ENCODE measurements around the gene SMAGP. TPM values are rescaled to one million over a fixed set of nuclear protein-coding genes. Genes with fewer than 3 reads are reported as not detected.
A peak's percentile ranks its signal among the peaks of the same experiment; 100 is the strongest.
"Not testable (repeated sequence)": the region's sequence is repeated elsewhere in the genome, so short reads cannot be mapped to it uniquely, and the experiment has no call there.

SMAGP gene, protein sequence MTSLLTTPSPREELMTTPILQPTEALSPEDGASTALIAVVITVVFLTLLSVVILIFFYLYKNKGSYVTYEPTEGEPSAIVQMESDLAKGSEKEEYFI
- 1 to 10 TPM; 2.9 to 9.7 (median 5.6) TPM for total RNA-seq
- long read RNA-seq, partial matches to known transcripts: 0 of 1 reads
- long read RNA-seq, other reads (novel, unspliced or antisense): 0 of 1 reads

DNA sequence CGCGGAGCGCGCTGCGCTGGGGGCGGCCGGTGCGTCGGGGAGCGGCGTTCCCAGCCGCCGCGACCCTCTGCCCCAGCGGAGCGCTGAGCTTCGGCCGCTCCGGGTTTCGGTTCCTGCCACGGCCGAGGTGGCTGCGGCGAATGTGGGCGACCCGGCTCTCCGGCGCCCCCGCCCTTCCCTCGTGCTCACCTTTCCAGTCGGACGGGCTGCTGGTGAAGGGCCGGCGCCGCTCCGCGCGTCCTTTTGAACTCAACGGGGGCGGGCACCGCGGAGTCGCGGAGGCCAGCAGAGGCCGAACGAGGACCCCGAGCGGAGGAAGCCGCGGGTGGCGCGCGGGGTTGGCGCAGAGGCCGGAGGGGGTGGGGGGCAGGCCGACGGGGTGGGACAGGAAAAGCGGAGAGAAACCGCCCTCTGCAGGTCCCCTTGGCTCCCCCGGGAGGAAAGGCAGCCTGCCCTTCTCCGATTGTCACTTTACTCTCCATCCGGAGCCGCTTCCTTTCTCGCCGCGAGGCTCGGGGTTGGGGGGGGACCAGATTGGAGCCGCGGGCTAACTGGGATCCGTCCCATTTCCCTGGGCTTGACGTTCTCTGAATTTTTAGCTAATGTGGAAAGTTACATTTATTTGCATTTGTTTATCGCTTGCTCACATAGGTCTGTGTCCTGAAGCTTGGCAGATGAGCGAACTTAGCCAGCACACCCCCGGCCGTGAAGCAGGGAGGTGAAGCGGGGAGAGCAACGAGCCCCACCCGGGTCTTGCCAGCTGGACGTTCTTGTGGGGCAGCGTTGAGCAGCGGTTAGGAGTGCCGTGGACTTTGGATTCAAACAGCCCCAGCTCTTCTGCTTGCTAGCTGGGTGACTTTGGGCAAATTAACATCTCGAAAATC lies at the start of gene SMAGP:
Gene SMAGP, minus strand, starts transcription at position 349 of the 884 bp plus-strand sequence. CDS start 1,137 bp downstream, outside the sequence.
- 1% methylated on average over 14 of the region's 83 CpGs for WGBS (ENCODE audit: insufficient coverage, low coverage, low lambda C conversion rate, missing lambda C conversion rate)
- ATAC-seq (peak; percentile 76 to 85 (median 80)), DNase-seq (peak; percentile 77 to 81 (median 78))
- Histone ChIP-seq H3K36me3 (no peaks in the 10 kb centered on the region), H3K9me3 (no peaks in the 10 kb centered on the region), H3K27ac (peak within 1 kb of the TSS; percentile 56 to 82 (median 76)), H3K4me1 (peaks cover 0 to 6% (median 2%) of the 10 kb centered on the region in 4 donors), H3K4me3 (peak within 1 kb of the TSS; percentile 66 to 77 (median 76)), H3K27me3 (no peaks in the 10 kb centered on the region)
- intact Hi-C loops (cut with DNase I): loop anchor here in 1 of 2 donors (5.0 kb wide), 1 partner anchor 72 kb away; no protein-coding TSS in a partner anchor
- TF ChIP-seq POLR2A (IDR thresholded peaks at IDR 0.05): peak; percentile 72
- TF ChIP-seq, protein P1, sequence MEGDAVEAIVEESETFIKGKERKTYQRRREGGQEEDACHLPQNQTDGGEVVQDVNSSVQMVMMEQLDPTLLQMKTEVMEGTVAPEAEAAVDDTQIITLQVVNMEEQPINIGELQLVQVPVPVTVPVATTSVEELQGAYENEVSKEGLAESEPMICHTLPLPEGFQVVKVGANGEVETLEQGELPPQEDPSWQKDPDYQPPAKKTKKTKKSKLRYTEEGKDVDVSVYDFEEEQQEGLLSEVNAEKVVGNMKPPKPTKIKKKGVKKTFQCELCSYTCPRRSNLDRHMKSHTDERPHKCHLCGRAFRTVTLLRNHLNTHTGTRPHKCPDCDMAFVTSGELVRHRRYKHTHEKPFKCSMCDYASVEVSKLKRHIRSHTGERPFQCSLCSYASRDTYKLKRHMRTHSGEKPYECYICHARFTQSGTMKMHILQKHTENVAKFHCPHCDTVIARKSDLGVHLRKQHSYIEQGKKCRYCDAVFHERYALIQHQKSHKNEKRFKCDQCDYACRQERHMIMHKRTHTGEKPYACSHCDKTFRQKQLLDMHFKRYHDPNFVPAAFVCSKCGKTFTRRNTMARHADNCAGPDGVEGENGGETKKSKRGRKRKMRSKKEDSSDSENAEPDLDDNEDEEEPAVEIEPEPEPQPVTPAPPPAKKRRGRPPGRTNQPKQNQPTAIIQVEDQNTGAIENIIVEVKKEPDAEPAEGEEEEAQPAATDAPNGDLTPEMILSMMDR (IDR thresholded peaks at IDR 0.05): no peak

DNA sequence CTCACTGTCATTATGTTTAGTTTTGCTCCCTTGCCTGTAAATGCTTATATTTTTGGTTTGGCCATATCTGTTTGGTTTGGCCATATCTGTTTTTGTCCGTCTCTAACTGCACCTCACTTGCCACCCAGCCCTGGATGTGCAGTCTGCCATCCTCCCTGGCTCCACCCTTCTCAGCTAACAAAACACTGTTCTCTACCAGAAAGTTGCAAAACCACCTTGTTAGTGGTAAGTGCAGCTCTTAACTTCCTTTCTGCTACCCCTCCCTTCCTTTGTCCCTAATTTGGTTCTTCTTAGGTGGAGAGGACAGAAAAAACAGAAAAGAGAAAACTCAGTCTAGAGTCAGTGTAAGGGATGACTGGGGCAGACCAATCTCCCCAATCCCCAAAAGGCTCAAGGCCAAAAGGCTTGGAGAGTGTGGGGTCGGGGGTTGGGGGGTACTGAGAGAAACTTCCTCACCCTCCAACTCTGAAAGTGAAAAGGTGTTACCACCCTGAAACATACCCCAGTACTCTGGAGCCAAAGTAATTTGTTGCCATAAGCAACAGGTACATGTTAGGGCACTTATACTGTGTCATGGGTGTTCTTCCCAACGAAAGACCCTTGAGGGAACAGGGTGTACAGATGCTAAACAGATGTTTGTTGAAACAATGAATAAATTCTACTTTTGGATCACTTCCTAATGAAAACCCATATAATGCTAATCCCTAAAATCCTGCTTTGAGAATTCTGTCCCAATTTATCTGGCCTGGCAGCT lies 48.8 kb upstream of the SMAGP start:
- Histone ChIP-seq H3K4me1 (no peaks in the 10 kb centered on the region), H3K4me3 (no peak overlapping the region), H3K36me3 (no peaks in the 10 kb centered on the region), H3K9me3 (no peaks in the 10 kb centered on the region), H3K27me3 (no peaks in the 10 kb centered on the region), H3K27ac (no peak overlapping the region)
- DNase-seq: no peak
- 48% methylated on average over 3 of the region's 3 CpGs for WGBS (ENCODE audit: insufficient coverage, low coverage, low lambda C conversion rate, missing lambda C conversion rate)
- TF ChIP-seq POLR2A (IDR thresholded peaks at IDR 0.05): no peak
- TF ChIP-seq, protein P1 (IDR thresholded peaks at IDR 0.05): no peak
- ATAC-seq: peak; percentile 37 to 72 (median 60)
- intact Hi-C loops (cut with DNase I): no loop called here

DNA sequence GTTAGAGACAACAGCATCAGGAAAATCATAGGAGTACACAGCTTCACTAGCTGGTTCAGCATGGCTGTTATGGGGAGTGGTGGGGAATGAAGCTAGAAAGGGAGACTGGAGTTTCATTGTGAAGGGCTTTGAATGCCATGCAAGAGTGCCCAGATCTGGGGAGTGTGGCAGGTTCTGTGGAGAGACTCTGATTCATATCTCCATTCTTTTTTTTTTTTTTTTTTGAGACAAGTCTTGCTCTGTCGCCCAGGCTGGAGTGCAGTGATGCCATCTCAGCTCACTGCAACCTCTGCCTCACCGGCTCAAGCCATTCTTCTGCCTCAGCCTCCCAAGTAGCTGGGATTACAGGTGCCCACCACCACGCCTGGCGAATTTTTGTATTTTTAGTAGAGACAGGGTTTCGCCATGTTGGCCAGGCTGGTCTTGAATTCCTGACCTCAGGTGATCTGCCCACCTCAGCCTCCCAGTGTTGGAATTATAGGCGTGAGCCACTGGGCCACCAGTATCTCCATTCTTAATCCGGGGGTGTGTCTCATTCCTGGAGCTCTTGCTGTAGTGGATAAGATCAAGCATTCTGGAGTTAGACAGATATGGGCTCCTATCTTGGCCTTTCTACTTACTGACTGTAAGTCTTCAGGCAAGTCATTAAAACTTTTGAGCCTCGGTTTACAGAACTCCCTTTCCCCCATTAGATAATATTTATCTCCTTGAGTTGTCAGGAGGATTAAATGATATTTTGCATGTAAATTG lies 48.0 kb upstream of the SMAGP start:
- DNase-seq; intact Hi-C loops (cut with DNase I); H3K27ac ChIP-seq; H3K9me3 ChIP-seq; H3K36me3 ChIP-seq; H3K4me3 ChIP-seq; ATAC-seq; H3K4me1 ChIP-seq; H3K27me3 ChIP-seq: not testable (repeated sequence)
- WGBS (ENCODE audit: insufficient coverage, low coverage, low lambda C conversion rate, missing lambda C conversion rate): 79% methylated on average over 8 of the region's 8 CpGs

DNA sequence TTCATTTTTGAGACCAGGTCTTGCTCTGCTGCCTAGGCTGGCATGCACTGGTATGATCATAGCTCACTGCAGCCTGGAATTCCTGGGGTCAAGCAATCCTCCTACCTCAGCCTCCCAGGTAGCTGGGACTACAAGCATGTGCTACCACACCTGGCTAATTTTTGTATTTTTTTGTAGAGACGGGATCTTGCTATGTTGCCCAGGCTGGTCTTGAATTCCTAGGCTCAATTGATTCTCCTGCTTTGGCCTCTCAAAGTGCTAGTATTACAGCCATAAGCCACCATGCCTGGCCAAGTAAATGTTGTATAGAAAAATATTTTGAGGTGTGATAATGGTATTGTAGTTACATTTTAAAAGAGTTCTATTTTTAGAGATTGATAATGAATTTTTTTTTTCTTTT lies 41.2 kb upstream of the SMAGP start:
- no peak for TF ChIP-seq POLR2A (IDR thresholded peaks at IDR 0.05)
- TF ChIP-seq, protein P1 (IDR thresholded peaks at IDR 0.05): no peak
- intact Hi-C loops (cut with DNase I): no loop called here
- no peak for ATAC-seq
- WGBS (ENCODE audit: insufficient coverage, low coverage, low lambda C conversion rate, missing lambda C conversion rate): 71% methylated on average over 1 of the region's 1 CpG
- Histone ChIP-seq H3K27ac (no peak overlapping the region), H3K4me3 (no peak overlapping the region), H3K9me3 (no peaks in the 10 kb centered on the region), H3K4me1 (no peaks in the 10 kb centered on the region), H3K27me3 (no peaks in the 10 kb centered on the region), H3K36me3 (no peaks in the 10 kb centered on the region)
- DNase-seq: no peak

Measured in right lobe of liver (tissue), 6 donors.